Fibroblast of the aortic adventitia (primary cell): Measurements from ENCODE around the gene ELOVL5. TPM values are rescaled to one million over a fixed set of nuclear protein-coding genes. Genes with fewer than 3 reads are reported as not detected.

Source experiments
- DNase-seq: peaks from one replicate; pipeline ENCODE4 v3.0.0-alpha.2; 2010; ENCODE audit warnings: low read depth
- H3K4me3 ChIP-seq: 2 replicates; pipeline ENCODE4 v1.5.1; 2011; ENCODE audit warnings: low read depth, mild to moderate bottlenecking, control low read depth, low read length, moderate library complexity
- total RNA-seq: library from RNA; depleted of rRNA; stranded (reverse); fragments of >200 nt; gene quantifications from 2 replicates; pipeline ENCODE4 v1.2.3, GENCODE V29; 2012; ENCODE audit warnings: low replicate concordance
- TF ChIP-seq, protein P1 (sequence below): IDR thresholded peaks from 2 replicates; pipeline ENCODE4 v1.5.1; 2011; ENCODE audit warnings: mild to moderate bottlenecking, low read length, control low read depth, inconsistent platforms; ENCODE audit not compliant: insufficient read depth

Gene ELOVL5
- total RNA-seq, 1 donor, result 95.1 TPM

DNA sequence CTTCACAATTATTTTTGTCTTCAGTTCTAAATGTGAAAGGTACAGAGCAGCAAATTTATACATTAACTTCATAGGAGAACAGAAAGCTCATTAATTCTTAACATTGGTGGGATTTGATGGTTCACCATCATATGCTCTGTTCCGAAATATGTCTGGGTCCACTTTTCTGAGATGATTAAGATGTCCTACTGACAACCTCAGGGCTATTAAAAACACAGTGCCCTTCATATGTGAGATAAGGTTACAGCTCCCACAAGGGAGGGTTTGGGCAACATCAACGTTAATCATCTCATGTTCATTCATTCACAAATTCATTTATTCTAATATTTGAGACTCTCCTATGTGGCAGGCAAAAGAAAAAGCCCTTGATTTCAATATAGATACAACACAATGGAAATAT is 91.2 kb downstream of the ELOVL5 start:
- no peak overlapping the region for H3K4me3 ChIP-seq
- TF ChIP-seq, protein P1, sequence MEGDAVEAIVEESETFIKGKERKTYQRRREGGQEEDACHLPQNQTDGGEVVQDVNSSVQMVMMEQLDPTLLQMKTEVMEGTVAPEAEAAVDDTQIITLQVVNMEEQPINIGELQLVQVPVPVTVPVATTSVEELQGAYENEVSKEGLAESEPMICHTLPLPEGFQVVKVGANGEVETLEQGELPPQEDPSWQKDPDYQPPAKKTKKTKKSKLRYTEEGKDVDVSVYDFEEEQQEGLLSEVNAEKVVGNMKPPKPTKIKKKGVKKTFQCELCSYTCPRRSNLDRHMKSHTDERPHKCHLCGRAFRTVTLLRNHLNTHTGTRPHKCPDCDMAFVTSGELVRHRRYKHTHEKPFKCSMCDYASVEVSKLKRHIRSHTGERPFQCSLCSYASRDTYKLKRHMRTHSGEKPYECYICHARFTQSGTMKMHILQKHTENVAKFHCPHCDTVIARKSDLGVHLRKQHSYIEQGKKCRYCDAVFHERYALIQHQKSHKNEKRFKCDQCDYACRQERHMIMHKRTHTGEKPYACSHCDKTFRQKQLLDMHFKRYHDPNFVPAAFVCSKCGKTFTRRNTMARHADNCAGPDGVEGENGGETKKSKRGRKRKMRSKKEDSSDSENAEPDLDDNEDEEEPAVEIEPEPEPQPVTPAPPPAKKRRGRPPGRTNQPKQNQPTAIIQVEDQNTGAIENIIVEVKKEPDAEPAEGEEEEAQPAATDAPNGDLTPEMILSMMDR, result no peak
- no peak for DNase-seq

DNA sequence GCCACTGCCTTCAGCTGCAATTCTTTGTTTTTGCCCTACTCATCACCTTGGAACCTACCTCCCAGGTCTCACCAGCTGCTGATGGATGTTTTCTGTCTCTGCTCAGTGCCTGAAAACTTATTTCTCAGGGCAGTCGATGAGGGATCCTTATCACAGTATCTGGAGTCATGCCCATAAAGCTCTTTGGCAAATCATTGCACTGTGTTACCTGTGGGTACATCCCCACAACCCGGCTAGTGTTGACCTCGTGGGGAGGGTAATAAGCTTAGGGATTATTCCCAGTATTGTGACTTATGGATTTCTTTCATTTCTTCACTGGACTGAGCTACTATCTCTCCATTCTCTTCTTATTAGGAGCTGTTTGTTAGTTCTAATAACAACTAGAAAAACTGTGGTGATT is 91.7 kb downstream of the ELOVL5 start:
- TF ChIP-seq, protein P1, result no peak
- DNase-seq, result no peak
- H3K4me3 ChIP-seq, result no peak overlapping the region

DNA sequence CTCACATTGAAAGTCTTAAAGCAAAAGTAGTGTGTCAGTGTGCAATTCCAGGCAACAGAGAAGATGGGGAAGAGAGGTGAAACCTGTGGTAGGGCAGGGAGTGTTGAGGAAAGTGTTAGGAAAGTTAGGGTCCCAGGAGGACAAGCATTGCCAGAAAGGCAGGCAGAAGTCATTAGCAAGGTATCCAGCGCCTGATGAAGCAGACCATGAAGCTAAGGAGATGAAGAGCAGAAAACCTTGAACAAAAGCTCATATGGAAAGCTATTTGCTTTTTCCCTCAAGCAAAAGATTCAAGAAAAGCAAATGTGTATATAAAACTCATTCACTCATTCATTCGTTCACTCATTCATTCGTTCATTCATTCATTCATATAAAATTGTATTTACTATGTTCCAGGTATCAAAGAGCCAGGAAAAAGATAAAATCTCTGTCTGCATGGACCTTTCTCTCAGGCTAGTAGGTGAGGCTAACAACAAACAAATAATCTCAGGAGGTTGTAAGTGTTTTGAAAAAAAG is 96.5 kb downstream of the ELOVL5 start:
- H3K4me3 ChIP-seq, result no peak overlapping the region
- DNase-seq, result no peak
- TF ChIP-seq, protein P1, result no peak

- H3K4me3 ChIP-seq, result no peak overlapping the region
- TF ChIP-seq, protein P1, result no peak
- no peak for DNase-seq
Observed at GRCh38 chr6:53251033-53251672, 97.6 kb downstream of the ELOVL5 start.

DNA sequence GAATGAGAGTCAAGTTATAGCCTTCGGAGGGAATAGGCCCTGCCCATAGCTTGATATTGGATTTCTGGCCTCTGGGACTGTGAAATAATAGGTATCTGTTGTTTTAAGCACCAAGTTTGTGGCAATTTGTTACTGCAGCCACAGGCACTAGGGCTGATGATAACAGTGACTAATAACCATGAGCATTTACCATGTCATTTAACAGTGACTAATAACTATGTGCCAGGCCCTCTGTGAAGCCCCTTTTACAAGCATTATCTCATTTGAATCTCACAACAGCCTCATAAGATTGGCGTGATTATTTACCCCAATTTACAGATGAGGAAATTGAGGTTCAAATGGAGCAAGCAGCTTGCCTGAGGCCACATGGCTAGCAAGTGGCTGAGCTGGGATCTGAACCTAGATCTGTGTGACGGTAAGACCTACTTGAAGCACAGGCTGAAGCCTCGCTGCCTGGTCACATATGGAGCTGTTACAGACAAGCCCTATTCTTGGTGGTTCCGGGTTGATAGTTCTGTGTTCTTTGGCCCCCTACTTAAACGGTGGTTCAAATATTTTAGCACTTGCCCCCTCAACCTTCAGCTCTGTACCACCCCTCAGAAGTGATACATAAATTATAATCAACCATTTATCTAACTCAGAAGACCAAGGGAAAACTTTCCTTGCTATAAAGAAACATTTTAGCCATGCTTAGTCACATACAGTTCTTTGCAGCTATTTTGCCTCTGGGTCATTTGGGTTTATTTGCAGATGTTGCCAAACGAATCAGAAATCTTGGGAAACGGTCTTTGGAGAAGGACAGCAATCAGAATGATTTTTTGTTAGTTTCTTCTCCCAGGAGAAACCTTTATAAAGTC is 98.3 kb downstream of the ELOVL5 start:
- peak; percentile 19 for DNase-seq
- no peak overlapping the region for H3K4me3 ChIP-seq
- TF ChIP-seq, protein P1, result no peak

DNA sequence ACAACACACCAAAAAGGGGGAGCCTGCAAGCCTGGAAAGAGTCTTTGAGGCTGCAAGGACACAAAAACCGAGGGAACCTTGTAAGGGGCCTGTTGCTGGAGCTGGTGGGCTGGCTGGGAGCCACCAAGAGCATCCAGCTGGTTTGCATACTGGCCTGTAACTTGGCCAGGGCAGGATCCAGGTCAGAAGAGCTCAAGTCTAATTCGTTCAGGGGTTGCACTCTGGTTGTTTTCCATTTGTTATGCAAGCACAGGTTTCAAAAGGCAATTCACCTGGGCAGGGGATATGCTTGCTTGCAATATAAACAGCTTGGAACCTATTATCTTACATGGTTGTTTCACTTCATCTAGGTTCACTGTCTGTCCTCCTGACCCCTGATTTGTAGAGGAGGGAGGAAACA is 101.8 kb downstream of the ELOVL5 start:
- DNase-seq, result no peak
- TF ChIP-seq, protein P1, result no peak
- H3K4me3 ChIP-seq, result no peak overlapping the region
